NCI-H2107 (cell line): ENCODE data around the gene STAM2.
A peak's percentile ranks its signal among the peaks of the same experiment; 100 is the strongest.
"Not testable (repeated sequence)": the region's sequence is repeated elsewhere in the genome, so short reads cannot be mapped to it uniquely, and the experiment has no call there.

Source experiments
- DNase-seq: peaks from one replicate; lab custom pipeline; 2025; lab: John Stamatoyannopoulos, UW

Gene STAM2

GRCh38 chr2:152175368-152176112 is at the start of gene STAM2:
TSS of gene STAM2 (minus strand) at chr2:152175763. CDS start at chr2:152175642, 121 bp downstream.
- DNase-seq = peak; percentile 80

- DNase-seq = no peak
Measured at GRCh38 chr2:152223977-152224376, 48.4 kb upstream of the STAM2 start.

DNA sequence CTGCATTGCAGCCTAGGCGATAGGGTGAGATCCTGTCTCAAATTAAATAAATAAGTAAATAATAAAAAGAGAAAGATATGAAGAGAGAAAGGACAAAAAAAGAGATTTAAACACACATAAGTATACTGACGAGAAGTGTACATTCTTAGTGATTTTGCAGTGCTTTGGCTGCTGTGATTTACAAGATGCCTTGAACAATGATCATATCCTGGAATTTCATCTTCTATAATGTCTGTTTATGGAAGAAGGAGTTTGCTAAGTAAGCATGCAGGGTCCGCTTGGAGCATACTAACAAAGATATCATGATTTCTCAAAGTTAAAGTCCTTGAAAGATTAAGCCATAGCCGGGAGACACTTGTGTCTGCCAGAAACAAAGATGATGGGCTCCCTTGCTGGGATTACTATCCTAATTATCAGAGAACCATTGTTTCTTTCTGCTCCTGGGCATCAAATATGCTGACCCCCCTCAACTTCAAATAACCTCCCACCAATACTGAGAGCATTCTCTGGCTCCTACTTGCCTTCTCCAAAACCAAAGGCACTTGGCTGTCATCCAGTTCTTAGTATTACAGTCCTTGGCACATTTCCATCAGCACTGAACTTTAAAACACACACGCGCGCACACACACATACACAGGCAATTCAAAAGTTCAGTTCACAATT is 47.5 kb upstream of the STAM2 start:
- peak; percentile 48 for DNase-seq

GRCh38 chr2:152221839-152222238 is 46.3 kb upstream of the STAM2 start:
- no peak for DNase-seq

- DNase-seq = no peak
Measured at GRCh38 chr2:152219077-152219828, 43.7 kb upstream of the STAM2 start.

DNA sequence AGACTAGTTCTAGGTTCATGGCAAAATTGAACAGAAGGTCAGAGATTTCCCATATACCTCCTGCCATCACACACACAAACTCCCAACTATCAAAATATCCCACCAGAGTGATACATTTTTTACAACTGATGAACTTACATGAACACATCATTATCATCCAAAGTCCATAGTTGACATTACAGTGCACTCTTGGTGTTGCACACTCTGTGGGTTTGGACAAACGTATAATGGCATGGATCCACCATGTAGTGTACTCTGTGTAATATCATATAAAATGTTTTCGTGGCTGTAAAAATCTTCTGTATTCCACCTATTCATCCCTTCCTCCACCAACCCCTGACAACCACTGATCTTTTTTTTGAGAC is 25.9 kb upstream of the STAM2 start:
- no peak for DNase-seq

DNA sequence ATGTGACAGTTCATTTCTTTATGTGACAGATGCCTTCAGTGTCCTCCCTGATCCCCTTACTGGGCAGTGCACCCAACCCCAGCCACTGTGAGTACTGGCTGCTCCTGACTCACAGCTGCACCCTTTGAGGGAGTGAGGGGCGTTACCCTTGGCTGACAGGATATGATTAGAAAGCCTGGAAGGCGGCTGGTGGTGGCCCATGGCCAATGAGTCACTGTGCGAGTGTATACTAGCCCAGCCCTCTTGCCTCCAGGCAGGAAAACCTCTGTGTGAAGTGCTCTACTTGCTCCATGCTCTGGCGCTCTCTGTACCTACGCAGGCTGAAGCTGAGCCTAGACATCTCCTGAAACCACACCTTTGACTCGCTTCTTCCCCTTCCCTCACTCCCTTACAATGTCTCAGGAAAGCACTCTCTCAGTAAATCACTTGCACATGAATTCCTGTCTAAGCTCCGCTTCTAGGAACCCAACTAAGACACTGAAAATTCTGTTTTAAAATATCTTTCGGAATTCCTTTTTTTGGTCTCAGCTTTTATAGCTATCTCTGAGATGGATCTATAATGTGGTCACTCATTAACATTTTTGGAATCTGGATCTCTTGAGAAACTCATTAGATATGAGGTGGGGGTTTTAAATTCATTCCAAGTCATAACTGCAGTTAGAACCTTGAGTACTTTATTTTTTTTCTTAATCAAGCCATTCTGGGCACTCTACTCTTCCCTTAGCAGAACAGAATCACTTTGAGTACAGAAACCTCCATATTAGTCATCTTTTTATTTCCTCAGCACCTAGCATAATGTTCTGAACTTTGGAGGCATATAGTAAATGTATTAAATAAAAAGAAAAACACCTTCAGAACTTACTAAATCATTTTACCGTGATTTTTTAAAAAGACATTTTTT is 25.3 kb upstream of the STAM2 start:
- no peak for DNase-seq

- DNase-seq = no peak
Measured at GRCh38 chr2:152200101-152200500, 24.5 kb upstream of the STAM2 start.

DNA sequence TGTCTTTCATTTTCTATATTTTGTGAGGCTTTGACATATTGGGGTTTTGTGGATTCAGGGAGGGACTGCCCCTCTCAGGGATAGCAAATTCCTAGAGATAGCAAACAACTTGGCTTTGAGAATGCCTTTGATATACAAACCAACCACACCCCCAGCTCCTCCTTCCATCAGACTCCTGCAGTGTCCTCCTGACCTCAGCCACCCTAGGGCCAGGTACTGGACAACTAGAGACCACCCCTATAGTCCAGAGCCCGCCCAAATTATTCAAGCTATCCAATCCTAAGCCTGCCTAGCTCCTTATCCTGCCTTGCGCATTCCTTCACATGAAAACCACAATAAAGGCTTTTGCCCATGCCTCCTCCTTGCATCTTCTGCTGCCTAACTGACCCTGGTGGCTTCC is 22.9 kb upstream of the STAM2 start:
- DNase-seq = no peak

DNA sequence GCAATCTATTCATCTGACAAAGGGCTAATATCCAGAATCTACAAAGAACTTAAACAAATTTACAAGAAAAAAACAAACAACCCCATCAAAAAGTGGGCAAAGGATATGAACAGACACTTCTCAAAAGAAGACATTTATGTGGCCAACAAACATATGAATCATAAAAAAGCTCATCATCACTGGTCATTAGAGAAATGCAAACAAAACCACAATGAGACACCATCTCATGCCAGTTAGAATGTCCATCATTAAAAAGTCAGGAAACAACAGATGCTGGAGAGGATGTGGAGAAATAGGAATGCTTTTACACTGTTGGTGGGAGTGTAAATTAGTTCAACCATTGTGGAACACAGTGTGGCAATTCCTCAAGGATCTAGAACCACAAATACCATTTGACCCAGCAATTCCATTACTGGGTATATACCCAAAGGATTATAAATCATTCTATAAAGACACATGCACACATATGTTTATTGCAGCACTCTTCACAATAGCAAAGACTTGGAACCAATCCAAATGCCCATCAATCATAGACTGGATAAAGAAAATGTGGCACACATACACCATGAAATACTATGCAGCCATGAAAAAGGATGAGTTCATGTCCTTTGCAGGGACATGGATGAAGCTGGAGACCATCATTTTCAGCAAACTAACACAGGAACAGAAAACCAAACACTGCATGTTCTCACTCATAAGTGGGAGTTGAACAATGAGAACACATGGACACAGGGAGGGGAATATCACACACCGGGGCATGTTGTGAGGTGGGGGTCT is 22.1 kb upstream of the STAM2 start:
- not testable (repeated sequence) for DNase-seq

DNA sequence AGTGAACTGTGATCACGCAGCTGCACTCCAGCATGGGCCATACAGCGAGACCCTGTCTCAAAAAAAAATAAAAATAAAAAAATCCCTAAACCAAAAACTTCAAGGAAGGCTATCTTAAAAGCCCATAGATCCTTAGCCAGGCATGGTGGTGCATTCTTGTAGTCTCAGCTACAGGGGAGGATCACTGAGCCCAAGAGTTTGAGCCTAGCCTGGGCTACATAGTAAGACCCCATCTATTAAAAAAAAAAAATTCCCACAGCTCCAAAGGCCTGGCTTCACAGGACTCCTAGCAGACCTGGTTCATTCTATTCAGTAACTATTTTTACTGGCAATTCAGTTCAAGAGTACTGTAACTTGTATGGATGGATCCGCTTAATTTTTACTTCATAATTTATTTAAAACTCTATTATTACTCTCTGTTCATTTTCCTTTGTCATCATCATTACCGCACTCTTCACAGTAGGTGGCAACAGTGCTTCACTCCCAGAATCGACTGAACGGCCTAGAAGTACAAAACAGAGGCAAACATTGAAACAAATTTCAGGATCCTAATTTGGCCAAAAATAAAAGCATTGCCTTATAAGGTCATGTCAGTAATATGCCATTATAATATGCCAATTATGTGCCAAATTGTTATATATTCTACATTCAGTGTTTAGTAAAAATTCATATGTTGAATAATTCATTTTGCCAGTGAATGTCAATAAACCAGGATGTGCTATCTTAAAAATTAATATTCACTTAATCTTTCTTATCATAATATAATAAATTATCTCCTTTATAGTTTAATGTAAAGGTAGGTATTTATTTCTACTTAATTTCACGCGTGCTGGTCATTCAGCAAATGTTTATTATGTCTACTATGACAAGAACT is 14.3 kb upstream of the STAM2 start:
- no peak for DNase-seq

DNA sequence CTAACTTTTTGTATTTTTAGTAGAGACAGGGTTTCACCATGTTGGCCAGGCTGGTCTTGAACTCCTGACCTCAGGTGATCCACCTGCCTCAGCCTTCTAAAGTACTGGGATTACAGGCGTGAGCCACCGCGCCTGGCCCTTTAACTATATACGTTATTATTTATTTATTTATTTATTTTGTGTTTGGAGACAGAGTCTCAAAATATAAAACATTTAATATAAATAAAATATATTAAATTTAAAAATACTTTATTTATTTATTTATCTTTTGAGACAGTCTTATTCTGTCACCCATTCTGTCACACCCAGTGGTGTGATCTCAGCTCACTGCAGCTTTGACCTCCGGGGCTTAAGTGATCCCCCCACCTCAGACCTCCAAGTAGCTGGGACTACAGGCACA is 11.2 kb upstream of the STAM2 start:
- DNase-seq = not testable (repeated sequence)

DNA sequence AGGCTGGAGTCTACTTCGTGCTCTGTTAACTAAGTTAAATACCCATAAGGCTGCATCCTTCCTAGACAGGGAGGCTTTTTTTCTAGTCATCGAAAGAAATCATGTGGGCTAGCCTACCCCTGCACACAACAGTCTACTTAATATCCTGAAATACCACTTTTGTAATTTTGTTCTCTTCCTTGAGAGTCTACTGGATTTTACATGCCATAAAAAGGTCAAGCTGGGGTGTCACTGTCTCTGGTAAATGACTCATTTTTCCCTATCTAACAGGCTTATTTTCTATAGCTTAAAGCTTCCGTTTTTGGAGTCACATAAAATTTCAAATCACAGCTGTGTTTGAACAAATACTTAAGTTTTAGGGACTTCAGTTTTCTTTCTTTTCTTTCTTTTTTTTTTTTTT is 10.7 kb upstream of the STAM2 start:
- DNase-seq = no peak

DNA sequence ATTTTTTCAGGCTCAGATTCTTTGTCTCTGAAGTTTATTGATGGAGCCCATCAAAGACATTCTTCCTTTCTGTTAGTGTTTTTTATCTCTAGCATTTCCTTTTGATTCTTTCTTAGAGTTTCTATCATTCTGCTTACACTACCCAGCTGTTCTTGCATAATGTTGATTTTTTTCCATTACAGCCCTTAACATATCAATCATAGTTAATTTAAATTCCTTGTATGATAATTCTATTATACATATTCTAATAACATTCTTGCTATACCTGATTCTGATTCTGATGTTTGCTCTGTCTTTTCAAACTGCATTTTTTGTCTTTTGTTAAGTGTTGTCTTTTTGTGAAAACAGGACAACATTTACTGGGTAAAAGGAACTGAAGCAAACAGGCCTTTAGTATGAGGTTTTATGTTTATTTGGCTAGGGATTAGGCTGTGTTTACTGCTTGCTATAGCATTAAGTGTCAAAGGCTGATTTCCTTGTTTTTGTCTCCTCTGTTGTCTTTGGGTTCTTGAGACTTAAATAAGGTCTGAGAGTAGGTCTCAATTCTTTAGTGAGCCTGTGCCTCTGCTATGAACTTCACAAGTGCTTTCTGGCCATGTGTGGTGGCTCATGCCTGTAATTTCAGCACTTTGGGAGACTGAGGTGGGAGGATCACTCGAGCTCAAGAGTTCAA is 8.0 kb upstream of the STAM2 start:
- DNase-seq = no peak

DNA sequence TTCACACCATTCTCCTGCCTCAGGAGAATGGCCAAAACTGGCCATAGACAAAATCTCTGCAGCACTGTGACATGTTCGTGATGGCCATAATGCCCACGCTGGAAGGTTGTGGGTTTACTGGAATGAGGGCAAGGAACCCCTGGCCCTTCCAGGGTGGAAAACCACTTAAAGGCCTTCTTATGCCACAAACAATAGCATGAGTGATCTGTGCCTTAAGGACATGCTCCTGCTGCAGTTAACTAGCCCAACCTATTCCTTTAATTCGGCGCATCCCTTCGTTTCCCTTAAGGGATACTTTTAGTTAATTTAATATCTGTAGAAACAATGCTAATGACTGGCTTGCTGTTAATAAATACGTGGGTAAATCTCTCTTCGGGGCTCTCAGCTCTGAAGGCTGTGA is 2.1 kb upstream of the STAM2 start:
- not testable (repeated sequence) for DNase-seq

DNA sequence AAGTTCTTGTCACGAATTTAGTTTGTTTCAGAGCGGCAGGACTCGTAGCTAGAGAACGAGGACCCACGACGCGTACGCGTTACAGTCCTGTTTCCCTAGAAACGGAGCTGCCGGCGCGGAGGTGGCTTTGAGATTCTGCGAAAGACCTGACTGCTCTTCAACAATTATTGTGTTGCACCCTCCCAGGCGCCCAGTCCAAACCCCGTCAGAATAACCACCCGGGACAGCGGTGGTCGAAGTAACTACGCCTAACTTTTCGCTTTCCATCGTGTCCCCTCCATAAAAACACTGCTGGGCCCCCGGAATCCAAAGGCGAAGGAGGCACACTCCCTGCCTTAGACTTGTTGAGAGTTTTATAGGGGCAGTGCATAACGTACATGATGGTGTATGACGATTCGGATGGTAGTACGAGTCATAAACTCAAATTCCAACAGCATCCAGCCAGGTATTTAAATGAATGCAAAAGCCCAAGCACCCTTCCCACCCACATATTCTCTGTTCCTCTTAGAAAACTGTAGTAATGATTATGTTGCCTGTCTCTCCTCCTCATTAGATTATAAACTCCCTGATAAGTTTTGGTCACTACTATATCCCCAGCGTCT is 651 bp upstream of the STAM2 start:
- DNase-seq = no peak

DNA sequence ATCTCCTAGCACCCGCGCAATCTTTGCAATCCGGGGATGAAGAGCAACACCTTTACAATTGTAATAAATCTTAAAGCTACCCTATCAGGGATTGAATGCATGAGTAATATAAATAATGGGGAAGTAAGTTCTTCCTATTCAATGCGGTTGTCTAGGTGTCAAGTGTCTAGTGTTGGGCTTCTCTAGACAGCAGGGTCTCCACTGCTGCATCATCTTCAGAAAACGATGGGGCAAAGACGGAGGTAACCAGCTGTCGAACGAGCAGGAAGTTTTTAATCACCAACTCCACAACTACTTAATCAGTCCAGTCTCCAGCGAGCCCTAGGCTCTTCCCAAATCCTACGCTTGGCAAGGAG is 573 bp downstream of the STAM2 start:
- DNase-seq = no peak

GRCh38 chr2:152174574-152174973 is 989 bp downstream of the STAM2 start:
- DNase-seq = no peak

DNA sequence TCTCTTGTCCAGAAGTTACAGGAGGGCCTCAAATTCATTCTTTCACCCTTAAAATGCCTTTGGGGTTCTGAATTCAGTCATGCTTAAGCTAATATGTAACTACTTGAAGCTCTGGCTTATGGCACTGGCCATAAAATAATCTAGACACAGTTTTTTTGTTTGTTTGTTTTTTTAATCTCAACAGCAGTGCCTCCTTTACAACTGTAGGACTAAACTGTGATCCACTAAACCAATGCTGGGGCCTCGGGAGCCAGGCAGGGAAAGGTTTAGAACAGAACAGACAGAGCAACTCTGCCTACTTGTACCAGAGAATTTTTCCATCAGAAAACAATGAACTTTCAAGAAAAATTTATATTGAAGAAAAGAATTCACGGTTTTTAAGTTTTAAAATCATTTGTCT is 1.7 kb downstream of the STAM2 start:
- DNase-seq = no peak
